Right lobe of liver (tissue), 6 donors: ENCODE data around the gene AVPI1. TPM values are rescaled to one million over a fixed set of nuclear protein-coding genes. Genes with fewer than 3 reads are reported as not detected.
A peak's percentile ranks its signal among the peaks of the same experiment; 100 is the strongest.

Experiments used
- ATAC-seq, 4 donors: fragments of 200-7000 bp; cut with Tn5 transposase; one replicate each; pipeline ENCODE4 v1.9.1; 2020; ENCODE audit warnings: mild to moderate bottlenecking in 4 of 4, moderate library complexity in 4 of 4
- DNase-seq, 3 donors: peaks; one replicate each; pipeline ENCODE4 v3.0.0-alpha.2; 2020
- H3K27ac ChIP-seq, 3 donors: fragments of 200-600 bp; one replicate each; pipeline ENCODE4 v1.8.0; 2022
- H3K27me3 ChIP-seq, 2 donors: fragments of 200-600 bp; one replicate each; pipeline ENCODE4 v1.8.0; 2022
- H3K36me3 ChIP-seq, 4 donors: fragments of 200-600 bp; sonication (generic) in 1 of 4; one replicate each; pipeline versions ENCODE4 v1.5.1 to v1.8.0; 2017 to 2022; ENCODE audit warnings: control low read depth in 1 of 4
- H3K4me1 ChIP-seq, 4 donors: fragments of 200-600 bp; sonication (generic) in 1 of 4; one replicate each; pipeline versions ENCODE4 v1.5.1 to v1.8.0; 2017 to 2022; ENCODE audit warnings: control low read depth in 1 of 4
- H3K4me3 ChIP-seq, 3 donors: fragments of 200-600 bp; one replicate each; pipeline ENCODE4 v1.8.0; 2022
- H3K9me3 ChIP-seq, 4 donors: fragments of 200-600 bp; sonication (generic) in 1 of 4; one replicate each; pipeline versions ENCODE4 v1.5.1 to v1.8.0; 2017 to 2022; ENCODE audit warnings: control low read depth in 1 of 4
- POLR2A ChIP-seq: fragments of 450-650 bp; IDR thresholded peaks from one replicate; pipeline ENCODE4 v1.6.1; 2017; ENCODE audit warnings: antibody characterized with exemption, mild to moderate bottlenecking
- WGBS: methylation state at CpG from one replicate; pipeline ENCODE4 v1.1.6; 2018; ENCODE audit warnings: low coverage, low lambda C conversion rate; ENCODE audit not compliant: insufficient coverage; ENCODE audit errors: missing lambda C conversion rate; 5-methylcytosine and 5-hydroxymethylcytosine counted together
- intact Hi-C, 2 donors: fragments of 100-400 bp; cut with DNase I; formaldehyde crosslinking; loops; one replicate each; pipeline versions ENCODE4 v1.11.2 to v1.14.1; 2022
- total RNA-seq, 6 experiments: library from RNA; depleted of rRNA in 2 of 6; stranded (reverse); fragments of >200 nt in 2 of 6; fragmentation: NEBNext Ultra II Directional in 3 of 6; extraction: Animal tissue kit (Norgen Biotek cat#: 25700) in 3 of 6; gene quantifications; one replicate each; pipeline versions ENCODE4 v1.1.0 to v1.2.4, GENCODE V29; 2016 to 2023
- TF ChIP-seq, protein P1 (sequence below), 4 donors: fragments of 200-600 bp in 3 of 4; fragments of 450-650 bp in 1 of 4; IDR thresholded peaks; one replicate each; pipeline versions ENCODE4 v1.5.1 to v1.8.0; 2016 to 2022; ENCODE audit warnings: antibody characterized with exemption in 4 of 4, mild to moderate bottlenecking in 2 of 4
- donor health status: DM: no; HTN: yes; CAD: no.
- donor health status: DM: no; HTN: no; CAD: no.
- donor health status: DM: no; HTN: no; CAD: no.
- donor health status: DM: no; HTN: yes; CAD: no.
- donor health status: DM: no; HTN: yes; CAD: no.

Gene AVPI1
- total RNA-seq, 6 experiments from 2014 or later: 10.3 to 27.0 (median 20.2) TPM

DNA sequence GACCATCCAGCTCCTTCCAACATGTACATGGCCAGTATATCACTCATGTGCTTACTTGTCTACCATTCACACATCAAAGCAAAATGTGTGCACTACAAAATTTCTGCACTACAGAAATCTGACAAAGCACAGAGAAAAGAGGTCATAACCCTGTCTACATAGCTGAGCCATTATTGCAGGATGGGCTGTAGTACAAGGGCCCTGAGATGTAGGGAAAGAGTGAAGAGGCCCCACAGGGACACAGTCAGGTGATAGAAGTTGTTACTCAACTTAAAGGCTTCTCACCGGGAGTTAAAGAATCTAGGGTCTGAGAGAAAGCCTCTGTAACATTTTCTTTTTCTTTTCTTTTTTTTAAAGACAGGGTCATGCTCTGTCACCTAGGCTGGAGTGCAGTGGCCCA, 17.5 kb downstream of the AVPI1 start:
- TF ChIP-seq, protein P1, sequence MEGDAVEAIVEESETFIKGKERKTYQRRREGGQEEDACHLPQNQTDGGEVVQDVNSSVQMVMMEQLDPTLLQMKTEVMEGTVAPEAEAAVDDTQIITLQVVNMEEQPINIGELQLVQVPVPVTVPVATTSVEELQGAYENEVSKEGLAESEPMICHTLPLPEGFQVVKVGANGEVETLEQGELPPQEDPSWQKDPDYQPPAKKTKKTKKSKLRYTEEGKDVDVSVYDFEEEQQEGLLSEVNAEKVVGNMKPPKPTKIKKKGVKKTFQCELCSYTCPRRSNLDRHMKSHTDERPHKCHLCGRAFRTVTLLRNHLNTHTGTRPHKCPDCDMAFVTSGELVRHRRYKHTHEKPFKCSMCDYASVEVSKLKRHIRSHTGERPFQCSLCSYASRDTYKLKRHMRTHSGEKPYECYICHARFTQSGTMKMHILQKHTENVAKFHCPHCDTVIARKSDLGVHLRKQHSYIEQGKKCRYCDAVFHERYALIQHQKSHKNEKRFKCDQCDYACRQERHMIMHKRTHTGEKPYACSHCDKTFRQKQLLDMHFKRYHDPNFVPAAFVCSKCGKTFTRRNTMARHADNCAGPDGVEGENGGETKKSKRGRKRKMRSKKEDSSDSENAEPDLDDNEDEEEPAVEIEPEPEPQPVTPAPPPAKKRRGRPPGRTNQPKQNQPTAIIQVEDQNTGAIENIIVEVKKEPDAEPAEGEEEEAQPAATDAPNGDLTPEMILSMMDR (IDR thresholded peaks at IDR 0.05): no peak
- no peak for TF ChIP-seq POLR2A
- Histone ChIP-seq H3K27me3 (no peaks in the 10 kb centered on the region), H3K27ac (no peak overlapping the region), H3K9me3 (no peaks in the 10 kb centered on the region), H3K4me3 (no peak overlapping the region), H3K36me3 (peaks cover 0 to 5% (median 2%) of the 10 kb centered on the region in 4 donors), H3K4me1 (peaks cover 0 to 24% (median 1%) of the 10 kb centered on the region in 4 donors)
- no peak for ATAC-seq
- DNase-seq: no peak
- intact Hi-C loops: no loop called here
- 60% methylated on average over 1 of the region's 1 CpG for WGBS

DNA sequence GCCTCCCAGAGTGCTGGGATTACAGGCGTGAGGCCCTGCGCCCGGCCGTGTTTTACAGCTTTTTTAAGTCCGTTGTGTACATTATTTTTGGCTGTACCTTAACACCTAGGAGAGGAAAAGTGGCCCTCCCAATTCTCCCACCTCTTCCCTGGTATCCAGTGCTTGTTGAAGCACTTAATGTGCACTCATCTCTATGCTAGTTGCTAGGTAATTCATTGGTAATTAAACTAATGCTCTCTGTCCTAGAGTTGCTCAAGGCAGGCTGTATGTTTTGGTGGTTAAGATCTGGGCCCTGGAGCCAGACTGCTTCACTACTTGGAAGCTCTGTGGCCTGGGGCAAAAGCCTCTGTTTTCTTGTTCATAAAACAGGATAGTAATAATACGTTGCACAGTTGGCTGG, 19.6 kb downstream of the AVPI1 start:
- Histone ChIP-seq H3K9me3 (no peaks in the 10 kb centered on the region), H3K4me3 (no peak overlapping the region), H3K27me3 (no peaks in the 10 kb centered on the region), H3K36me3 (no peaks in the 10 kb centered on the region), H3K27ac (no peak overlapping the region), H3K4me1 (peaks cover 0 to 30% (median 4%) of the 10 kb centered on the region in 4 donors)
- intact Hi-C loops: no loop called here
- no peak for TF ChIP-seq POLR2A
- no peak for ATAC-seq
- 65% methylated on average over 6 of the region's 6 CpGs for WGBS
- DNase-seq: no peak

DNA sequence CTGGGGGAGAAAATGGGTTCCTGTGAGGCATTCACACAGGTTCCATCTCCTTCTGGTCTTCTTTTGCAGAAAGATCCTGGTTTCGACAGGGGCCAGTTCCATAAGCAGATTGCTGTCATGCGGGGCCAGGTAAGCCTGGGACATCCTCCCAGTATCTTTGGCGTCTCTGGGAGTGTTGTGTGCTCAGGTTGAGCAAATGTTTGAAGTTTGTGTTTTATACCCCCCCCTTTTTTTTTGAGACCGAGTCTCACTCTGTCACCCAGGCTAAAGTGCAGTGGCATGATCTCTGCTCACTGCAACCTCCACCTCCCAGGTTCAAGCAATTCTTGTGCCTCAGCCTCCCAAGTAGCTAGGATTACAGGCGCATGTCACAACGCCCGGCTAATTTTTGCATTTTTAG, 20.0 kb downstream of the AVPI1 start:
- Histone ChIP-seq H3K4me1 (peaks cover 0 to 30% (median 4%) of the 10 kb centered on the region in 4 donors), H3K27ac (no peak overlapping the region)

DNA sequence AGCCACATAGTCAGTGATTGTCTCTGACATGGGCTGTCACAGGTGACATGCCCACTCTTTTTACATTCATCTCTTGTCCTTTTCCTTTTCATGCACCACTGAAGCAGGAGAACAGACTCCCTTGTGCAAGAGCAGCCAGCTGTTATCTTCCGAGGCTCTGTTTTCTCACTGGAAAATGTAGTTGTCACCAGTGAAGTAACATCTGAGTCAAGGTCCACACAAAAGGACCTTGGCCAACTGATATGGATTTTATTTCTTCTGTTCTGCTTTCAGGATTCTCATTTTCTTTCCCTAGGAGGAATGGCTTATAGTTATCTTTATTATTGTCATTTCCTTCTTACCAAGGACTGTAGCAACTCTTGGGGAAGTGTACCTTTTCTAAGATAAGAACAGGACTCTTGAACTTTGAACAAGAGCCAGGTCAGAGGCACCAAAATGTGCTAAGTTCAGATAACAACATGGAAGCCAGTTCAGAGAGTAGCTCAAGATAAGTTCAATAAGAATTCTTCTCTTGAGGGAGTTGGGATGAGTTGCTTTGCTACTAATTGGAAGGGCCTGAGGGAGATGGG, 22.7 kb downstream of the AVPI1 start:
- ATAC-seq: peak; percentile 81 to 82 (median 82)
- Histone ChIP-seq H3K4me1 (peaks cover 0 to 30% (median 4%) of the 10 kb centered on the region in 4 donors), H3K36me3 (peaks cover 0 to 2% (median 0%) of the 10 kb centered on the region in 4 donors), H3K27ac (peak overlapping the region in 2 of 3 donors; percentile 13 to 55), H3K4me3 (no peak overlapping the region), H3K27me3 (no peaks in the 10 kb centered on the region), H3K9me3 (no peaks in the 10 kb centered on the region)
- DNase-seq: no peak
- intact Hi-C loops: no loop called here
- WGBS: 0% methylated on average over 1 of the region's 1 CpG
- TF ChIP-seq, protein P1 (IDR thresholded peaks at IDR 0.05): no peak
- no peak for TF ChIP-seq POLR2A

More for the DNA sequence above, 20.0 kb downstream of the AVPI1 start:
- ATAC-seq (peak; percentile 26 to 80 (median 56)), DNase-seq (no peak)
- 51% methylated on average over 7 of the region's 7 CpGs for WGBS
- Histone ChIP-seq H3K36me3 (no peaks in the 10 kb centered on the region), H3K27me3 (no peaks in the 10 kb centered on the region), H3K4me3 (no peak overlapping the region), H3K9me3 (no peaks in the 10 kb centered on the region)
- no peak for TF ChIP-seq POLR2A
- intact Hi-C loops: no loop called here

DNA sequence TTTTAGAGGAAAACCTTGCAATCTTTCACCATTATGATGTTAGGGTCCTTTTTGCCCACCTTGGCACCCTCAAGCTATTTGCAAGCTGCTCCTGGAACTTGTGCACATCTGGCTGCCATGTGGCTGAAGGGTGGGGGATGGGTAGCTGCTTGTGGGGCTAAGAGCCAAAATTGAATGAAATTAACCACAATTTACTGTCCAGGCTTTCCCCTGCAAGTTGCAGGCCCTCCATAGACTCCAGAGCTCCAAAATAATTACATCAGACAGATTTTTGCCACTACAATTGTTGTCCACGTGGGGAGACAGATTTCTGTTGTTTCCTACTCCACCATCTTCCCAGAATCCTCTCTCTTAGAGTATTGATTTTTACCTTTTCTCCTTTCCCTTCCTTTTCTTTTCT, 27.5 kb downstream of the AVPI1 start:
- ATAC-seq: no peak
- TF ChIP-seq, protein P1 (IDR thresholded peaks at IDR 0.05): no peak
- no peak for TF ChIP-seq POLR2A
- no peaks in the 10 kb centered on the region for H3K27me3 ChIP-seq
- H3K9me3 ChIP-seq: no peaks in the 10 kb centered on the region
- no peak overlapping the region for H3K4me3 ChIP-seq
- 52% methylated on average over 1 of the region's 1 CpG for WGBS
- DNase-seq: no peak
- peaks cover 0 to 11% (median 3%) of the 10 kb centered on the region in 4 donors for H3K4me1 ChIP-seq
- peaks cover 0 to 16% (median 6%) of the 10 kb centered on the region in 4 donors for H3K36me3 ChIP-seq
- no peak overlapping the region for H3K27ac ChIP-seq
- intact Hi-C loops: no loop called here
